MCF 10A (cell line): ENCODE data around the gene GNB1L. TPM values are rescaled to one million over a fixed set of nuclear protein-coding genes. Genes with fewer than 3 reads are reported as not detected.

Experiments
- BruUV-seq: library from RNA; stranded (reverse); fragments of 400-500 nt; replicated peaks from 2 replicates; lab custom pipeline; 2021; lab: Mats Ljungman, UMichigan
- CTCF ChIA-PET: fragments of 300-600 bp; sonication (Branson Sonifier 250); formaldehyde crosslinking; extraction: SDS; loops from one replicate; lab custom pipeline; 2021; ENCODE audit warnings: antibody characterized with exemption, inconsistent platforms; lab: Yijun Ruan, JAX
- POLR2A ChIA-PET: fragments of 300-600, 350-650 bp; sonication (Branson Sonifier 250); formaldehyde crosslinking; extraction: SDS; loops from one replicate; lab custom pipeline; 2020; ENCODE audit warnings: antibody characterized with exemption, inconsistent platforms; lab: Yijun Ruan, JAX
- DNase-seq: peaks from one replicate; pipeline ENCODE4 v3.0.0-alpha.2; 2018; ENCODE audit not compliant: unreplicated experiment
- H3K27ac Mint-ChIP-seq: one replicate; pipeline ENCODE4 v1.8.0; 2022; ENCODE audit warnings: mild to moderate bottlenecking, low read depth, mixed read lengths; ENCODE audit not compliant: unreplicated experiment
- H3K27me3 Mint-ChIP-seq: one replicate; pipeline ENCODE4 v1.8.0; 2022; ENCODE audit warnings: mixed read lengths; ENCODE audit not compliant: insufficient read depth, unreplicated experiment
- H3K36me3 Mint-ChIP-seq: one replicate; pipeline ENCODE4 v1.8.0; 2022; ENCODE audit warnings: mild to moderate bottlenecking, moderate library complexity, mixed read lengths; ENCODE audit not compliant: insufficient read depth, unreplicated experiment
- H3K4me1 Mint-ChIP-seq: one replicate; pipeline ENCODE4 v1.8.0; 2022; ENCODE audit warnings: mixed read lengths; ENCODE audit not compliant: insufficient read depth, unreplicated experiment
- H3K4me3 Mint-ChIP-seq: one replicate; pipeline ENCODE4 v1.8.0; 2022; ENCODE audit warnings: mild to moderate bottlenecking, moderate library complexity, mixed read lengths; ENCODE audit not compliant: unreplicated experiment
- H3K9me3 Mint-ChIP-seq: one replicate; pipeline ENCODE4 v1.8.0; 2022; ENCODE audit warnings: mixed read lengths; ENCODE audit not compliant: unreplicated experiment
- CTCF ChIP-seq: fragments of 200-600 bp; IDR thresholded peaks from one replicate; pipeline ENCODE4 v1.8.0; 2022; ENCODE audit warnings: antibody characterized with exemption, mild to moderate bottlenecking; ENCODE audit not compliant: unreplicated experiment
- intact Hi-C: fragments of 100-400 bp; cut with micrococcal nuclease; formaldehyde crosslinking; loops from 2 replicates; pipeline ENCODE4 v1.14.1; 2022
- total RNA-seq: library from RNA; stranded (reverse); gene quantifications from 2 replicates; pipeline ENCODE4 v1.2.3, GENCODE V29; 2022

GNB1L gene
- total RNA-seq, 1 experiment from 2014 or later: 4.3 TPM

GRCh38 chr22:19871023-19871844 lies 16.6 kb upstream of the GNB1L start:
- peaks cover 8% of the 10 kb centered on the region for H3K4me1 Mint-ChIP-seq
- DNase-seq: no peak
- H3K27ac Mint-ChIP-seq: no peak overlapping the region
- H3K27me3 Mint-ChIP-seq: no peaks in the 10 kb centered on the region
- CTCF ChIA-PET: interaction anchor here (0.6 to 1.5 kb wide), 2 partner anchors 140 to 710 kb away, joined by 4 to 5 read pairs; no protein-coding TSS in a partner anchor
- BruUV-seq: no TSS peak
- POLR2A ChIA-PET: interaction anchor here (3.1 kb wide), 1 partner anchor 16 kb away, joined by 16 read pairs; the partner anchor contains the start of genes GNB1L and RTL10
- intact Hi-C loops: no loop called here
- no peak overlapping the region for H3K4me3 Mint-ChIP-seq
- H3K36me3 Mint-ChIP-seq: peaks cover 7% of the 10 kb centered on the region
- TF ChIP-seq CTCF: no peak
- no peaks in the 10 kb centered on the region for H3K9me3 Mint-ChIP-seq

- Mint-ChIP-seq H3K27ac (no peak overlapping the region), H3K4me3 (no peak overlapping the region), H3K9me3 (no peaks in the 10 kb centered on the region), H3K36me3 (peaks cover 7% of the 10 kb centered on the region), H3K4me1 (peaks cover 10% of the 10 kb centered on the region), H3K27me3 (no peaks in the 10 kb centered on the region)
- TF ChIP-seq CTCF: no peak
- no peak for DNase-seq
- no TSS peak for BruUV-seq
- ChIA-PET CTCF (interaction anchor here (1.5 kb wide), 1 partner anchor 139 kb away, joined by 4 read pairs; no protein-coding TSS in a partner anchor), POLR2A (interaction anchor here (3.1 kb wide), 1 partner anchor 15 kb away, joined by 16 read pairs; the partner anchor contains the start of genes GNB1L and RTL10)
- intact Hi-C loops: no loop called here
Observed at GRCh38 chr22:19870153-19871022, 15.7 kb upstream of the GNB1L start.

DNA sequence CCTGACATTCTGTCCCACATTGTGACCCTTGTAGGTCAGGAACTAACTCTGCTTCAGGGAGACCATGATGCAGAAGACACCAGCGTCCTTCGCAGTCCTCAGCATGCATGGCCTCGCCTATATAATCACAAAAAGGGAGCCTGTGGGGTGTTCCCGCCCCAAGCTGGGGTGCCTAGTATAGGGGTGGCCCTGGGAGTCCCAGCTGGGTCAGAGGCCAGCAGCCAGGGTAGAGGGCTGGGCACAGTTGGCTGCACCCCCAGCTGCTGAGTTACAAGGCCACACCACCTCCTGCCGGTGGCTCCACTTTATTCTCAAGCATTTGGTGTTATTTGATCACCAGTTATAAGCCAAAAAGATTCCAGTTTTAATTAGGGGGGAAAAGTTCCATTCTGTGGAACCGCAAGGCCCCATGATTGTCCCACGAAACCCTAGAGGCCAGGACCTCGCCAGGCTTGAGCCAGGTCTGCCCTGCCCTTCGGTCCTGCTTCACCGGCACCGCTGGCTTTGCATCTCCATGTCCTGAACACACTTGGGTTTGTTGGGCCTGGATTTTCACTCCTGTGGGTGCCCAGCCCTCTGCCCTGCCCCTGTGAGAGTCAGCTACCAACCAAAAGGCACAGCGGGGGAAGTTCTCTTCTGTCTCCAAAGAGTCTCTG lies 15.0 kb upstream of the GNB1L start:
- Mint-ChIP-seq H3K4me3 (no peak overlapping the region), H3K9me3 (no peaks in the 10 kb centered on the region), H3K4me1 (peaks cover 12% of the 10 kb centered on the region), H3K27ac (no peak overlapping the region), H3K27me3 (no peaks in the 10 kb centered on the region), H3K36me3 (peaks cover 7% of the 10 kb centered on the region)
- CTCF ChIA-PET: interaction anchor here (0.6 kb wide), 1 partner anchor 191 kb away, joined by 3 read pairs; no protein-coding TSS in a partner anchor
- POLR2A ChIA-PET: interaction anchor here (1.3 to 3.1 kb wide), 2 partner anchors 7 to 14 kb away, joined by 3 to 16 read pairs; partner anchors contain the start of genes GNB1L and RTL10
- intact Hi-C loops: no loop called here
- no TSS peak for BruUV-seq
- DNase-seq: no peak
- no peak for TF ChIP-seq CTCF
